Adrenal gland (tissue), 12 donors: ENCODE results near the gene ZC3H11A. TPM values are rescaled to one million over a fixed set of nuclear protein-coding genes. Genes with fewer than 3 reads are reported as not detected.

Source experiments
- DNase-seq, 7 donors: peaks; one replicate each; pipeline ENCODE4 v3.0.0-alpha.2; 2019 to 2020
- H3K27ac ChIP-seq, 5 donors: fragments of 200-600 bp; sonication (generic) in 4 of 5; 1 replicate in 3 of 5; 2 replicates in 2 of 5; pipeline versions ENCODE4 v1.5.1 to v1.8.0; 2016 to 2020; ENCODE audit warnings: mild to moderate bottlenecking in 1 of 5
- H3K27me3 ChIP-seq: fragments of 200-600 bp; 2 replicates; pipeline ENCODE4 v1.8.0; 2021
- H3K36me3 ChIP-seq, 2 donors: fragments of 200-600 bp; replicated peaks in 1 of 2; 1 replicate in 1 of 2; 2 replicates in 1 of 2; pipeline versions ENCODE4 v1.5.1 to v1.8.0; 2018 to 2022
- H3K4me1 ChIP-seq, 2 donors: fragments of 200-600 bp; replicated peaks in 1 of 2; 1 replicate in 1 of 2; 2 replicates in 1 of 2; pipeline versions ENCODE4 v1.5.1 to v1.8.0; 2018 to 2021
- H3K4me3 ChIP-seq, 4 donors: fragments of 200-600 bp; sonication (generic) in 3 of 4; one replicate each; pipeline ENCODE4 v1.5.1; 2016 to 2018
- H3K9me3 ChIP-seq, 3 donors: fragments of 200-600 bp; sonication (generic) in 1 of 3; replicated peaks in 1 of 3; 1 replicate in 2 of 3; 2 replicates in 1 of 3; pipeline versions ENCODE4 v1.5.1 to v1.8.0; 2016 to 2021
- POLR2A ChIP-seq, 2 donors: fragments of 450-650 bp; IDR thresholded peaks; one replicate each; pipeline ENCODE4 v1.6.1; 2017; ENCODE audit warnings: antibody characterized with exemption in 2 of 2, mild to moderate bottlenecking in 2 of 2, moderate library complexity in 1 of 2
- WGBS, 4 donors: extraction: QIAGEN DNeasy Blood & Tissue Kit in 2 of 4; methylation state at CpG; one replicate each; pipeline versions ENCODE4 v1.1.5 to v1.1.7; 2013 to 2017; 5-methylcytosine and 5-hydroxymethylcytosine counted together
- intact Hi-C, 2 donors: fragments of 100-400 bp; cut with DNase I; formaldehyde crosslinking; loops; one replicate each; pipeline versions ENCODE4 v1.14.1 to v1.15.0; 2022 to 2023
- polyA plus RNA-seq, 3 donors: library from polyadenylated mRNA; stranded (reverse); fragments of 200-250 nt in 2 of 3; fragments of 350-450 nt in 1 of 3; fragmentation: Illumina TruSeq in 1 of 3; extraction: RNeasy Lipid Tissue Mini Kit (QIAGEN cat#74804) in 1 of 3; gene quantifications; one replicate each; pipeline ENCODE4 v1.2.3, GENCODE V29; 2013 to 2014
- total RNA-seq, 9 donors: library from RNA; depleted of rRNA in 4 of 9; stranded (reverse); fragments of >200 nt in 4 of 9; fragments of 120-200 nt in 1 of 9; fragmentation: NEBNext Ultra II Directional in 1 of 9; extraction: Animal tissue kit (Norgen Biotek cat#: 25700) in 1 of 9; gene quantifications; one replicate each; pipeline versions ENCODE4 v1.1.0 to v1.2.4, GENCODE V29; 2013 to 2023
- TF ChIP-seq, protein P1 (sequence below), 6 experiments: fragments of 450-650 bp in 4 of 6; fragments of 200-600 bp in 2 of 6; sonication (generic) in 1 of 6; IDR thresholded peaks; 1 replicate in 5 of 6; 2 replicates in 1 of 6; pipeline versions ENCODE4 v1.5.1 to v1.8.0; 2016 to 2021; ENCODE audit warnings: antibody characterized with exemption in 6 of 6, mild to moderate bottlenecking in 2 of 6, moderate library complexity in 1 of 6
- donor health status: healthy with polysubstance abuse.
- donor health status: Bipolar disorder and iron deficiency.
- donor health status: DM: yes; HTN: yes; CAD: no.
- donor health status: DM: no; HTN: no; CAD: no.
- donor health status: DM: no; HTN: no; CAD: no.
- donor health status: DM: yes; HTN: yes; CAD: no.

ZC3H11A gene
- total and polyA plus RNA-seq, 12 donors: 45.7 to 108 (median 75.8) TPM

DNA sequence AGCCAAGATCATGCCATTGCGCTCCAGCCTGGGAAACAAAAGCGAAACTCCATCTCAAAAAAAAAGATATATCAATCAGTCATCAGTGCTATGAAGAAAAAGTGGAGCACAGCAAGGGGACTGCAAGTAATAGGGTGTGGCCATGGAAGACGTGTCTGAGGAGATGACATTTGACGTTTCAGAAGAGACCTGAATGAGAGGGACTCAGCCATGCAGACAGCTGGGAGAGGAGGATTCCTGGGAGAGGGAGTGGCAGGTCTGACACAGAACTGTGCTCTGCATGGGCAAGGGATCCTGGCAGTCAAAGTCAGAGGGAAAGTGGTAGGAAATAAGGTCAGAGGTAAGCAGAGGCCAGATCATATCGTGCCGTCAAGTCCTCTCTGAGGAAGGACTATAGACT lies 27.2 kb upstream of the ZC3H11A start:
- 73 to 78% (median 76%) methylated on average over 6 of the region's 6 CpGs for WGBS, 4 donors
- H3K27ac ChIP-seq: no peak overlapping the region
- no peaks in the 10 kb centered on the region for H3K36me3 ChIP-seq
- intact Hi-C loops: no loop called here
- no peak overlapping the region for H3K4me3 ChIP-seq
- H3K9me3 ChIP-seq: no peaks in the 10 kb centered on the region
- no peaks in the 10 kb centered on the region for H3K27me3 ChIP-seq
- peaks cover 0 to 4% of the 10 kb centered on the region in 2 donors for H3K4me1 ChIP-seq
- no peak for DNase-seq
- TF ChIP-seq POLR2A (IDR thresholded peaks at IDR 0.05): no peak
- TF ChIP-seq, protein P1, sequence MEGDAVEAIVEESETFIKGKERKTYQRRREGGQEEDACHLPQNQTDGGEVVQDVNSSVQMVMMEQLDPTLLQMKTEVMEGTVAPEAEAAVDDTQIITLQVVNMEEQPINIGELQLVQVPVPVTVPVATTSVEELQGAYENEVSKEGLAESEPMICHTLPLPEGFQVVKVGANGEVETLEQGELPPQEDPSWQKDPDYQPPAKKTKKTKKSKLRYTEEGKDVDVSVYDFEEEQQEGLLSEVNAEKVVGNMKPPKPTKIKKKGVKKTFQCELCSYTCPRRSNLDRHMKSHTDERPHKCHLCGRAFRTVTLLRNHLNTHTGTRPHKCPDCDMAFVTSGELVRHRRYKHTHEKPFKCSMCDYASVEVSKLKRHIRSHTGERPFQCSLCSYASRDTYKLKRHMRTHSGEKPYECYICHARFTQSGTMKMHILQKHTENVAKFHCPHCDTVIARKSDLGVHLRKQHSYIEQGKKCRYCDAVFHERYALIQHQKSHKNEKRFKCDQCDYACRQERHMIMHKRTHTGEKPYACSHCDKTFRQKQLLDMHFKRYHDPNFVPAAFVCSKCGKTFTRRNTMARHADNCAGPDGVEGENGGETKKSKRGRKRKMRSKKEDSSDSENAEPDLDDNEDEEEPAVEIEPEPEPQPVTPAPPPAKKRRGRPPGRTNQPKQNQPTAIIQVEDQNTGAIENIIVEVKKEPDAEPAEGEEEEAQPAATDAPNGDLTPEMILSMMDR (IDR thresholded peaks at IDR 0.05): no peak

DNA sequence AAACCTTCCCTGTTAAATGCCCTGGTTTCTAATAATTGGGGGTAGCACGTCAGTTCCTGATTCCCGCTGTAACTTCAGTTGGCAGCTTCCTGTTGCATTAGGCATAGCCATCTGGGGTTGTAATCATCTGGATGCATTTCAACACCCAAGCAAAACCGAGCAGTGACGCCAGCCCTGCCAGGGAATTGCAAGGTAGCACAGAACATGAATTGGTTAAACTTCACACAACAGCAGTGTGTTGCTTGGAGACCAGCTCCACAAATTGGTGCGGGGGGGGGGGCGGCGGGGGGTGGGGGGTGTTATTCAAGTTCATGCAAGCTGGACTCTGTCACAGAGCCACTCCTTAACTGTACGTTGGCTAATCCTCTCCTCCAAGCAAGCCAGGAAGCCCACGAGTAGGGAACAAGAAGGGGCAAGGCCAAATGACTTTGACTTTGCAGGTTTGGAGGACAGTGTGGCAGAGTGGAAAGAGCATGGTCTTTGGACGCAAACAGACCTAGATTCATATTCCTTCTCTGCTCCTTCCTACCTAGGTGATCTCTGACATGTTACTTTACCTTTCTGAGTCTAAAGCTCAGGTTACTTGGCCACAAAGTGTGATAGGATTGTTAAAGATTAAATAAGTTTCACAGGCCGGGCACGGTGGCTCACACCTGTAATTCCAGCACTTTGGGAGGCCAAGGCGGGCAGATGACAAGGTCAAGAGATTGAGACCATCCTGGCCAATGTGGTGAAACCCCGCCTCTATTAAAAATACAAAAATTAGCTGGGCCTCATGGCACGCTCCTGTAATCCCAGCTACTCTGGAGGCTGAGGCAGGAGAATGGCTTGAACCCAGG lies 25.7 kb upstream of the ZC3H11A start:
- TF ChIP-seq, protein P1 (IDR thresholded peaks at IDR 0.05): no peak
- no peak for TF ChIP-seq POLR2A (IDR thresholded peaks at IDR 0.05)
- intact Hi-C loops: no loop called here
- Histone ChIP-seq H3K9me3 (no peaks in the 10 kb centered on the region), H3K27ac (peak overlapping the region in 2 of 5 donors; percentile 31 to 72), H3K27me3 (no peaks in the 10 kb centered on the region), H3K4me3 (no peak overlapping the region), H3K4me1 (peaks cover 0 to 4% of the 10 kb centered on the region in 2 donors), H3K36me3 (no peaks in the 10 kb centered on the region)
- peak; percentile 68 to 95 (median 87) for DNase-seq
- 39 to 51% (median 43%) methylated on average over 14 to 15 of the region's 15 CpGs for WGBS, 4 donors

DNA sequence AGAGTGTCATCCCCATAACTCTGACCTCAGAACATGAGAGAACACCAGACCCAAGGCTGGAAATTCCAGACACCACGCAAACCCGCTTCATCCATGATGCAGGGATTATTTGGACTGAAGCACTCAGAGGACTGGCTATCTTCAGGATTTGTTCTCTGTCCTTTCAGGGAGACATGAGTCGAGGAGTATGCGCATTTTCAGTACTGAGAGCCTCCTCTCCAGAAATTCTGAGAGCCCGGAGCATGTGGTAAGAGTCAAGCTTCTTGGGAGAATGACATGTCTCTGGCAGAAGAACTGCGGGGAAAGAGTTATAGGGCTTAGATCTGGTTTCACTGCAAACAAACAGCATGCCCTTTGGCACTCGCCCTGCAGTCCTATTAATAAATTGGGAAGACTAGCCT lies 23.5 kb upstream of the ZC3H11A start:
- no peak for TF ChIP-seq POLR2A (IDR thresholded peaks at IDR 0.05)
- TF ChIP-seq, protein P1 (IDR thresholded peaks at IDR 0.05): no peak

GRCh38 chr1:203772836-203773235 lies 22.6 kb upstream of the ZC3H11A start:
- DNase-seq: no peak
- Histone ChIP-seq H3K4me3 (no peak overlapping the region), H3K36me3 (no peaks in the 10 kb centered on the region), H3K27me3 (no peaks in the 10 kb centered on the region), H3K27ac (no peak overlapping the region), H3K9me3 (no peaks in the 10 kb centered on the region), H3K4me1 (peaks cover 0 to 4% of the 10 kb centered on the region in 2 donors)
- no peak for TF ChIP-seq POLR2A (IDR thresholded peaks at IDR 0.05)
- TF ChIP-seq, protein P1 (IDR thresholded peaks at IDR 0.05): no peak
- intact Hi-C loops: no loop called here
- WGBS, 4 donors: 82 to 100% (median 93%) methylated on average over 1 of the region's 1 CpG

More for the DNA sequence above, 23.5 kb upstream of the ZC3H11A start:
- H3K4me3 ChIP-seq: no peak overlapping the region
- H3K27ac ChIP-seq: no peak overlapping the region
- H3K27me3 ChIP-seq: no peaks in the 10 kb centered on the region
- peak in 3 of 7 donors; percentile 30 to 53 (median 35) for DNase-seq
- no peaks in the 10 kb centered on the region for H3K36me3 ChIP-seq
- H3K9me3 ChIP-seq: no peaks in the 10 kb centered on the region
- H3K4me1 ChIP-seq: peaks cover 0 to 4% of the 10 kb centered on the region in 2 donors
- intact Hi-C loops: no loop called here
- WGBS, 4 donors: 62 to 78% (median 66%) methylated on average over 6 to 7 of the region's 7 CpGs
